WTC11 (cell line): Measurements from ENCODE around the gene RASGRP3. TPM values are rescaled to one million over a fixed set of nuclear protein-coding genes. Genes with fewer than 3 reads are reported as not detected.

Source experiments
- ATAC-seq: fragments of 200-7000 bp; cut with Tn5 transposase; 2 replicates; pipeline ENCODE4 v1.10.0; 2021; ENCODE audit warnings: mild to moderate bottlenecking, moderate library complexity
- CTCF ChIA-PET: fragments of 300-600 bp; sonication (Branson Sonifier 250); formaldehyde crosslinking; loops from one replicate; lab custom pipeline; 2021; ENCODE audit warnings: antibody characterized with exemption; lab: Charles Lee
- POLR2A ChIA-PET: fragments of 350-600 bp; sonication (Branson Sonifier 250); formaldehyde crosslinking; loops from one replicate; lab custom pipeline; 2021; ENCODE audit warnings: antibody characterized with exemption; lab: Charles Lee
- DNase-seq: peaks from one replicate; pipeline ENCODE4 v3.0.0; 2021; ENCODE audit warnings: low spot score
- H3K27ac Mint-ChIP-seq: 2 replicates; pipeline ENCODE4 v1.8.0; 2021; ENCODE audit warnings: mixed read lengths
- H3K27me3 Mint-ChIP-seq: 2 replicates; pipeline ENCODE4 v1.8.0; 2021; ENCODE audit warnings: low read depth, mild to moderate bottlenecking, moderate library complexity, mixed read lengths
- H3K36me3 Mint-ChIP-seq: 2 replicates; pipeline ENCODE4 v1.8.0; 2021; ENCODE audit warnings: mixed read lengths
- H3K4me1 Mint-ChIP-seq: 2 replicates; pipeline ENCODE4 v1.8.0; 2022; ENCODE audit warnings: mixed read lengths
- H3K4me3 Mint-ChIP-seq: 2 replicates; pipeline ENCODE4 v1.8.0; 2021; ENCODE audit warnings: mild to moderate bottlenecking, moderate library complexity, mixed read lengths
- H3K9me3 Mint-ChIP-seq: 2 replicates; pipeline ENCODE4 v1.8.0; 2021; ENCODE audit warnings: mixed read lengths
- AFF4 ChIP-seq: sonication (generic); formaldehyde crosslinking; IDR thresholded peaks from 2 replicates; pipeline ENCODE4 v1.8.1; 2023; ENCODE audit warnings: mild to moderate bottlenecking, missing genetic modification reagents, borderline replicate concordance
- CBFB ChIP-seq: sonication (generic); formaldehyde crosslinking; IDR thresholded peaks from 2 replicates; pipeline ENCODE4 v1.8.1; 2022; ENCODE audit warnings: mild to moderate bottlenecking, low read depth, missing genetic modification reagents
- CDX4 ChIP-seq: fragments of 250-450 bp; sonication (Bioruptor Pico); IDR thresholded peaks from 2 replicates; pipeline ENCODE4 v1.9.0; 2021; ENCODE audit warnings: moderate library complexity, mild to moderate bottlenecking, inconsistent platforms, borderline replicate concordance
- CREB1 ChIP-seq: sonication (generic); formaldehyde crosslinking; IDR thresholded peaks from 2 replicates; pipeline ENCODE4 v1.8.0; 2023; ENCODE audit warnings: mild to moderate bottlenecking, missing genetic modification reagents
- E2F4 ChIP-seq: sonication (generic); formaldehyde crosslinking; IDR thresholded peaks from 2 replicates; pipeline ENCODE4 v1.8.1; 2022; ENCODE audit warnings: low read depth, mild to moderate bottlenecking, moderate library complexity, missing genetic modification reagents, borderline replicate concordance
- E2F5 ChIP-seq: sonication (generic); formaldehyde crosslinking; IDR thresholded peaks from 2 replicates; pipeline ENCODE4 v1.8.1; 2022; ENCODE audit warnings: mild to moderate bottlenecking, moderate library complexity, missing genetic modification reagents
- ELF4 ChIP-seq: sonication (generic); formaldehyde crosslinking; IDR thresholded peaks from 2 replicates; pipeline ENCODE4 v1.8.1; 2022; ENCODE audit warnings: low read depth, mild to moderate bottlenecking, moderate library complexity, missing genetic modification reagents
- ESRRA ChIP-seq: sonication (generic); formaldehyde crosslinking; IDR thresholded peaks from 2 replicates; pipeline ENCODE4 v1.8.1; 2022; ENCODE audit warnings: mild to moderate bottlenecking, missing genetic modification reagents, borderline replicate concordance
- FOXP4 ChIP-seq: sonication (generic); formaldehyde crosslinking; IDR thresholded peaks from 2 replicates; pipeline ENCODE4 v1.8.0; 2022; ENCODE audit warnings: mild to moderate bottlenecking, missing genetic modification reagents
- HMGA2 ChIP-seq: fragments of 250-450 bp; sonication (Bioruptor Pico); IDR thresholded peaks from 2 replicates; pipeline ENCODE4 v1.4.0; 2021; ENCODE audit warnings: mild to moderate bottlenecking, moderate library complexity
- JUN ChIP-seq: sonication (generic); formaldehyde crosslinking; IDR thresholded peaks from 2 replicates; pipeline ENCODE4 v1.8.0; 2023; ENCODE audit warnings: mild to moderate bottlenecking, missing genetic modification reagents
- NR2C2 ChIP-seq: sonication (generic); formaldehyde crosslinking; IDR thresholded peaks from 2 replicates; pipeline ENCODE4 v1.8.0; 2022; ENCODE audit warnings: mild to moderate bottlenecking, missing genetic modification reagents
- PRRX2 ChIP-seq: fragments of 250-450 bp; sonication (Bioruptor Pico); IDR thresholded peaks from 2 replicates; pipeline ENCODE4 v1.8.0; 2021; ENCODE audit warnings: mild to moderate bottlenecking
- SMAD3 ChIP-seq: sonication (generic); formaldehyde crosslinking; IDR thresholded peaks from 2 replicates; pipeline ENCODE4 v1.8.0; 2022; ENCODE audit warnings: missing genetic modification reagents, mild to moderate bottlenecking, borderline replicate concordance
- ZMAT4 ChIP-seq: fragments of 250-450 bp; sonication (Bioruptor Pico); IDR thresholded peaks from 2 replicates; pipeline ENCODE4 v1.9.0; 2021; ENCODE audit warnings: mild to moderate bottlenecking
- ZNF232 ChIP-seq: sonication (generic); formaldehyde crosslinking; IDR thresholded peaks from 2 replicates; pipeline ENCODE4 v1.8.0; 2022; ENCODE audit warnings: mild to moderate bottlenecking, missing genetic modification reagents
- ZNF263 ChIP-seq: sonication (generic); formaldehyde crosslinking; IDR thresholded peaks from 2 replicates; pipeline ENCODE4 v1.8.1; 2022; ENCODE audit warnings: low read depth, mild to moderate bottlenecking, moderate library complexity, missing genetic modification reagents
- ZNF317 ChIP-seq: sonication (generic); formaldehyde crosslinking; IDR thresholded peaks from 2 replicates; pipeline ENCODE4 v1.8.1; 2023; ENCODE audit warnings: low read depth, mild to moderate bottlenecking, moderate library complexity, missing genetic modification reagents, borderline replicate concordance
- total RNA-seq: library from RNA; stranded (reverse); gene quantifications from 3 replicates; pipeline ENCODE4 v1.2.3, GENCODE V29; 2021
- TF ChIP-seq, protein P1 (sequence below): sonication (generic); formaldehyde crosslinking; IDR thresholded peaks from 2 replicates; pipeline ENCODE4 v1.8.1; 2023; ENCODE audit warnings: mild to moderate bottlenecking, missing genetic modification reagents, moderate library complexity

Gene RASGRP3
- total RNA-seq, 1 experiment from 2014 or later = 0.11 TPM

GRCh38 chr2:33430077-33430476, 46.4 kb upstream of the RASGRP3 start:
- ChIA-PET POLR2A (interaction anchor here (0.7 kb wide), 1 partner anchor 58 kb away, joined by 4 read pairs; no protein-coding TSS in a partner anchor), CTCF (interaction anchor here (1.1 kb wide), 2 partner anchors 11 to 153 kb away, joined by 3 read pairs; no protein-coding TSS in a partner anchor)
- Mint-ChIP-seq H3K27me3 (no peaks in the 10 kb centered on the region), H3K9me3 (peaks cover 19% of the 10 kb centered on the region), H3K27ac (no peak overlapping the region), H3K4me3 (no peak overlapping the region), H3K4me1 (no peaks in the 10 kb centered on the region), H3K36me3 (peaks cover 2% of the 10 kb centered on the region; the same call in 1 of the 2 replicates)
- TF ChIP-seq NR2C2 (CRISPR knock-in tag) = no peak
- no peak for TF ChIP-seq SMAD3 (CRISPR knock-in tag)
- TF ChIP-seq ZNF317 (CRISPR knock-in tag) = no peak
- TF ChIP-seq ESRRA (CRISPR knock-in tag) = no peak
- no peak for TF ChIP-seq JUN (CRISPR knock-in tag)
- TF ChIP-seq E2F5 = no peak
- no peak for TF ChIP-seq ZNF263
- TF ChIP-seq ELF4 (CRISPR knock-in tag) = no peak
- TF ChIP-seq, protein P1, sequence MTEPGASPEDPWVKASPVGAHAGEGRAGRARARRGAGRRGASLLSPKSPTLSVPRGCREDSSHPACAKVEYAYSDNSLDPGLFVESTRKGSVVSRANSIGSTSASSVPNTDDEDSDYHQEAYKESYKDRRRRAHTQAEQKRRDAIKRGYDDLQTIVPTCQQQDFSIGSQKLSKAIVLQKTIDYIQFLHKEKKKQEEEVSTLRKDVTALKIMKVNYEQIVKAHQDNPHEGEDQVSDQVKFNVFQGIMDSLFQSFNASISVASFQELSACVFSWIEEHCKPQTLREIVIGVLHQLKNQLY (CRISPR knock-in tag) = no peak
- no peak for TF ChIP-seq HMGA2 (CRISPR knock-in tag)
- ATAC-seq (no peak), DNase-seq (no peak)

GRCh38 chr2:33430856-33431255, 45.6 kb upstream of the RASGRP3 start:
- ChIA-PET POLR2A (no interaction called here), CTCF (interaction anchor here (1.1 kb wide), 2 partner anchors 10 to 153 kb away, joined by 3 read pairs; no protein-coding TSS in a partner anchor)
- peaks cover 13% of the 10 kb centered on the region for H3K9me3 Mint-ChIP-seq
- H3K27me3 Mint-ChIP-seq = no peaks in the 10 kb centered on the region
- peaks cover under 1% of the 10 kb centered on the region; the same call in 1 of the 2 replicates for H3K4me1 Mint-ChIP-seq
- no peak for TF ChIP-seq CREB1 (CRISPR knock-in tag)
- TF ChIP-seq ZMAT4 (CRISPR knock-in tag) = no peak
- no peak for TF ChIP-seq ZNF232 (CRISPR knock-in tag)
- no peak for TF ChIP-seq FOXP4 (CRISPR knock-in tag)
- TF ChIP-seq PRRX2 (CRISPR knock-in tag) = no peak
- TF ChIP-seq AFF4 (CRISPR knock-in tag) = no peak
- no peak for TF ChIP-seq CDX4
- no peak for TF ChIP-seq E2F5
- no peak for TF ChIP-seq E2F4 (CRISPR knock-in tag)
- no peak for TF ChIP-seq CBFB (CRISPR knock-in tag)
- DNase-seq (no peak), ATAC-seq (no peak)
- peaks cover 2% of the 10 kb centered on the region; the same call in 1 of the 2 replicates for H3K36me3 Mint-ChIP-seq
- H3K4me3 Mint-ChIP-seq = no peak overlapping the region
- H3K27ac Mint-ChIP-seq = no peak overlapping the region
